ENCODE measurements around the gene CNTD1.
"Not testable (repeated sequence)": the region's sequence is repeated elsewhere in the genome, so short reads cannot be mapped to it uniquely, and the experiment has no call there.

Gene CNTD1

DNA sequence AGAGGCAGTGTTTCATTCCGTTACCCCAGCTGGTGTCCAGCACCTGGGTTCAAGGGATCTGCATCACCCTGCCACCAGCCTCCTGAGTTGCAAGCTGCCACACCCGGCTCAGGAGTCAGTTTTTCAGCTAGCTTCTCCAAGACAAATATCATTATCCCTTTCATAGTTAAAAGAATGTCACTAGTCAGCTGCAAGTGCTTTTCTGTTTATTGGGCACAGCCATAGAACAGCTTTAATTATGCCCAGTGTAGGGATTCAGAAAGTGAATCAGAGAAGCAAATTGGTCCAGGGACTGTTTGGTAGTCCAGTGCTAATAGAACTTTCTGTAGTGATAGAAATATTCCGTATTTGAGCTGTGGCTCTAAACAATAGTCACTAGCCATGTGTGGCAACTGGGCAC, 49.4 kb downstream of the CNTD1 start:
- DNase-seq: no peak

DNA sequence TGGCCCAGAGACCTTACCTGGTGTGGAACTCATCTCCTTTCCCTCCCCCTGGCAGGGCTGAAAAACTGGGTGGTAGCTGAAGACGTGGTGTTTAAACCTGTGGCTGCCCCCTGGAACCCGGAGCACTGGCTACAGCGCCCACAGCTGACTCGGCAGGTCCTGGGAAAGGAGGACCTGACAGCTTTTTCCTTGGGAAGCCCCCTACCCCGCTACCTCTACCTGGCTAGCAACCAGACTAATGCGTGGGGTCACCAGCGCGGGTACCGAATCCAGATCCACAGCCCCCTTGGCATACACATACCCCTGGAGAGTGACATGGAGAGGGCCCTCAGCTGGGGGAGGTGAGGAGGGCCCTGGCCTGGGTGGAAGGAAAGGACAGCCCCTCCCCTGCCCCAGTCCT, 50.4 kb downstream of the CNTD1 start:
- DNase-seq: no peak

DNA sequence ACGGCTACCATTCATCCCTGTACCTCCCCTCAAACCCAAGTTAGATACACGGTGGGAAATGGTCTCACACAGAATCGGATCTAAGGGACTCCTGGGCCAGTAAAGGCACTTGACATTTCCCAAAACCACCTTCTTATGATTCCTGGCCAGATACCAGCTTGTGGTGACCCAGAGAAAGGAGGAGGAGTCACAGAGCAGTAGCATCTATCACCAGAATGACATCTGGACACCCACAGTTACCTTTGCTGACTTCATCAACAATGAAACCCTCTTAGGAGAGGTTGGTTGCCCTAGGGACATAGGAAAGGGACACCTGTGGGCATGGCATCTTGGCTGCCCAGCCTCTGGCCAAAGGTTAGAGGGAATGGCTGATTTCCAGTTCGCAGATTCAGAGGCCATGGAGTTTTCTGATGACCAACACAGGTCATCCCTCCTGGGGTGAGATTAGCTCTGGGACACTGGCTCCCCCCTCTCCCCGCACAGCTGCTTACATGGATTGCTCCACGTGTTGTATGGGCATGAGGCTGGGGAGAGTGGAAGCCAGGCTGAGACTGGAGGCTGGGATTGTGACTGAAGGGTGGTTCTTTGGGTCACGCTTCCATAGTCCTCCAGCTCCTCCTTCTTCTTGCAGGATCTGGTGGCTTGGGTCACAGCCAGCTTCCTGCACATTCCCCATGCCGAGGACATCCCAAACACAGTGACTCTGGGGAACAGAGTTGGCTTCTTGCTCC, 51.0 kb downstream of the CNTD1 start:
- no peak for DNase-seq

DNA sequence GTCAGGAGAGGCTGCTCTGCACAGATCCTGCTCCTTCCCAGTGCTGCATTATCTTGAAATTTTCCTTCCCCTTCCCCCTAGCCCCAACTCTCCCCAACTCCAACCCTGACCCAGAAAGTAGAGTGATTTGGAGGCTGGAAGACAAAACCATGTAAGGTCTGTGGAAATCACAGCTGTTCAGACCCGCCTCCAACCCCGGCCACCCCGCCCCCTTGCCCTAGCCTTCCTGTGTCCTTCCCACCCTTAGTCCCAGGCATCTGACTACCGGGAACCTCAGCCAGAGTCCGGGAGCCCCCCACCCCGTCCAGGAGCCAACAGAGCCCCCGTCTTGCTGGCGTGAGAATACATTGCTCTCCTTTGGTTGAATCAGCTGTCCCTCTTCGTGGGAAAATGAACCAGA, 52.3 kb downstream of the CNTD1 start, which contains the start of gene AOC3:
Gene AOC3, plus strand, starts transcription at position 246 of the 400 bp plus-strand sequence. Its CDS starts 145 bp downstream, at position 391.
- no peak for DNase-seq

DNA sequence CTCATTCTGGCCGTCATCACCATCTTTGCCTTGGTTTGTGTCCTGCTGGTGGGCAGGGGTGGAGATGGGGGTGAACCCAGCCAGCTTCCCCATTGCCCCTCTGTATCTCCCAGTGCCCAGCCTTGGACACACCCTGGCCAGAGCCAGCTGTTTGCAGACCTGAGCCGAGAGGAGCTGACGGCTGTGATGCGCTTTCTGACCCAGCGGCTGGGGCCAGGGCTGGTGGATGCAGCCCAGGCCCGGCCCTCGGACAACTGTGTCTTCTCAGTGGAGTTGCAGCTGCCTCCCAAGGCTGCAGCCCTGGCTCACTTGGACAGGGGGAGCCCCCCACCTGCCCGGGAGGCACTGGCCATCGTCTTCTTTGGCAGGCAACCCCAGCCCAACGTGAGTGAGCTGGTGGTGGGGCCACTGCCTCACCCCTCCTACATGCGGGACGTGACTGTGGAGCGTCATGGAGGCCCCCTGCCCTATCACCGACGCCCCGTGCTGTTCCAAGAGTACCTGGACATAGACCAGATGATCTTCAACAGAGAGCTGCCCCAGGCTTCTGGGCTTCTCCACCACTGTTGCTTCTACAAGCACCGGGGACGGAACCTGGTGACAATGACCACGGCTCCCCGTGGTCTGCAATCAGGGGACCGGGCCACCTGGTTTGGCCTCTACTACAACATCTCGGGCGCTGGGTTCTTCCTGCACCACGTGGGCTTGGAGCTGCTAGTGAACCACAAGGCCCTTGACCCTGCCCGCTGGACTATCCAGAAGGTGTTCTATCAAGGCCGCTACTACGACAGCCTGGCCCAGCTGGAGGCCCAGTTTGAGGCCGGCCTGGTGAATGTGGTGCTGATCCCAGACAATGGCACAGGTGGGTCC, 52.9 kb downstream of the CNTD1 start:
- DNase-seq: not testable (repeated sequence)

DNA sequence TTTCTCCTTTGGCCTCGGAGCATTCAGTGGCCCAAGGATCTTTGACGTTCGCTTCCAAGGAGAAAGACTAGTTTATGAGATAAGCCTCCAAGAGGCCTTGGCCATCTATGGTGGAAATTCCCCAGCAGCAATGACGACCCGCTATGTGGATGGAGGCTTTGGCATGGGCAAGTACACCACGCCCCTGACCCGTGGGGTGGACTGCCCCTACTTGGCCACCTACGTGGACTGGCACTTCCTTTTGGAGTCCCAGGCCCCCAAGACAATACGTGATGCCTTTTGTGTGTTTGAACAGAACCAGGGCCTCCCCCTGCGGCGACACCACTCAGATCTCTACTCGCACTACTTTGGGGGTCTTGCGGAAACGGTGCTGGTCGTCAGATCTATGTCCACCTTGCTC, 53.7 kb downstream of the CNTD1 start:
- no peak for DNase-seq

DNA sequence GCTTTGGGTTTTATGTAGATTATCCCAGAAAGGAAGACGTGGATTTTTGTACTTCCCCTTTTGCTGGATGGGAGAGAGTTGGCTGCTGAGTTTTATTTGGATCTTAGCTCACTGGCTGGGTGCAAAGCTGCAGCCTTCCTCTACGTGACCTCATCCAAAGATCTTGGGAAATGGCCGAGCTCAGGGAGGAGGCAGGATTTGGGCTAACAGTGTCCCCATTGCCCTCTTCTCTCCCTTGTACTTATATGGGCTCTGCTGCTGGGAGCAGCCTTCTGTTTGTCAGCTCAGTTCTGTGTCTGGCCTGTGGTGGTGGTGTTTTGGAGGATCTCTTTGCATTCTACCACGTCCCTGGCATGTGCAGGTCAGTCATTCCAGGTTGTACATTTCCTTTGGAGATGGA, 54.3 kb downstream of the CNTD1 start:
- DNase-seq: no peak

DNA sequence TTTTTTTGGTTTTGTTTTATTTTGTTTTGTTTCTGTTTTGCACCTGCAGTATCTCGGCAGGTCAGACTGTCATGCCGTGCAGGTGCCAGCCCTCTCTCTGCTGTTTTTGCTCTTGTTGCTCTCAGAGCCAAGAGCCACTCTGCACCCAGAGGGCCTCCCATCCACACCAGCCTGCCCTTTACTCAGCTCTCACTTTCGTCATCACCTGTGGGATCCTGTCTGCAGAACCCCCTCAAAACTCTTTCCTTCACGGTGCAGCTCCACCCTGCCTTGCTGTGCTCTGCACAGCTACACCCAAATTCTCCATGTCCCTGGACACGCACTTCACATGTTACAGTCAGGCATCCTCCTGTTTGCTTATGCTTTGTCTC, 54.9 kb downstream of the CNTD1 start:
- no peak for DNase-seq

DNA sequence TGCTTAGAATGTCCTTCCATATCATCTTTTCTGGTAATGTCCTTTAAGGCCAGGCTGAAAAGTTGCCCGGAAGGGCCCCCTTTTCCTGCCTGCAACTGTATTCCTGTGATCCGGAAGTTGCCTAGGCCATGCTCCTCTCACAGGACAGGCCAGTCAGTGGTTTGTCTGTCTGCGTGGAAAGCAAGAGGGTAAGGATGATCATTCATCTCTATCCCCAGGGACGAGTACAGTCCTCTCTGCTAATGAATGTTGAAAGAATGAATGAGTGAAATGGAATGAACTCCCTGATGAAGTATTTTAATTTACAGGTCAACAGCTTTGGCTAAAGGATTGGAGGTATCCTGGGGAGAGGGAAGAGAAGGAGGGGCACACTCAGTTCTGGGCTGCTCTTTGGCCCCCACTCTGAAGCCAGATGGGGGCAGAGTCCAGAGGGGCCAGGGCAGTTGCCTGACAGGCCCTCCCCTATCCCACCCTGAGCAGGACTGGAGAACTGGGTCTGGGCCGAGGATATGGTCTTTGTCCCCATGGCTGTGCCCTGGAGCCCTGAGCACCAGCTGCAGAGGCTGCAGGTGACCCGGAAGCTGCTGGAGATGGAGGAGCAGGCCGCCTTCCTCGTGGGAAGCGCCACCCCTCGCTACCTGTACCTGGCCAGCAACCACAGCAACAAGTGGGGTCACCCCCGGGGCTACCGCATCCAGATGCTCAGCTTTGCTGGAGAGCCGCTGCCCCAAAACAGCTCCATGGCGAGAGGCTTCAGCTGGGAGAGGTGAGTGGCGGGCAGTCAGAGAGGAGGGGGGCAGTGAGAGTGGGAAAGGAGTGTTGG, 55.5 kb downstream of the CNTD1 start:
- DNase-seq: no peak

DNA sequence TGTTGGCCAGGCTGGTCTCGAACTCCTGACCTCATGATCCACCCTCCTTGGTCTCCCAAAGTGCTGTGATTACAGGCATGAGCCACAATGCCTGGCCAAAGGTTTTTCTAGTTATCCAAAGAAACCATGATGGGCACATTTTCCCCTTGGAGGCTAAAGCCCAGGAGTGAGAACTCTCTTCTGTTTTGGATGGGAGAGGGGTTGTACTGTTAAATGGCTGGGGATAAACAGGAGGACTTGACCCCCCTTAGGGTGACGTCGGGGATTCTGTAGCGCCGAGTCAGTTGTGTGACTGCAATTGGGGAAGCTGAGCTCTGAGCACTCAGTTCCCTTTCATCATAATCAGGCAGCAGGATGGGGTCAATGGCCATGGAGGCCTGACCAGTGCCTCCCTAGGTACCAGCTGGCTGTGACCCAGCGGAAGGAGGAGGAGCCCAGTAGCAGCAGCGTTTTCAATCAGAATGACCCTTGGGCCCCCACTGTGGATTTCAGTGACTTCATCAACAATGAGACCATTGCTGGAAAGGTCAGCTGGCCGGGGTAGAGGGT, 56.5 kb downstream of the CNTD1 start:
- no peak for DNase-seq

DNA sequence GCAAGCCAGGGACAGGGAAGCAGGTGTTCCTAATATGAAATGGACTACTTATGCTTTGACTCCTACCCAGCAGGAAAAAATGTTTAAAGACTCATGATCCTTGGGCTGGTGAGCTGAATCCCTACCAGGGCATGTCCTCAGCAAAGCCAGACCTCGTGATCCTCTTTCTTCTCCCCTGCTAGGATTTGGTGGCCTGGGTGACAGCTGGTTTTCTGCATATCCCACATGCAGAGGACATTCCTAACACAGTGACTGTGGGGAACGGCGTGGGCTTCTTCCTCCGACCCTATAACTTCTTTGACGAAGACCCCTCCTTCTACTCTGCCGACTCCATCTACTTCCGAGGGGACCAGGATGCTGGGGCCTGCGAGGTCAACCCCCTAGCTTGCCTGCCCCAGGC, 57.4 kb downstream of the CNTD1 start:
- not testable (repeated sequence) for DNase-seq

DNA sequence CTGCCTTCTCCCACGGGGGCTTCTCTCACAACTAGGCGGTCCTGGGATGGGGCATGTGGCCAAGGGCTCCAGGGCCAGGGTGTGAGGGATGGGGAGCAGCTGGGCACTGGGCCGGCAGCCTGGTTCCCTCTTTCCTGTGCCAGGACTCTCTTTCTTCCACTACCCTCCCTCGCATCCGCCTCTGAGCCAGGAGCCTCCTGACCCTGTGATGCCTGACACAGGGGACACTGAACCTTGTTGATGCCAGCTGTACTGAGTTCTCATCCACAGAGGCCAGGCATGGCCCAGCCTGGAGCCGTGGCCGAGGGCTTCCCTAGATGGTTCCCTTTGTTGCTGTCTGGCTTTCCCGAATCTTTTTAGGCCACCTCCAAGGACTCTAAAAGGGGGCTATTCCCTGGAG, 57.9 kb downstream of the CNTD1 start:
- DNase-seq: not testable (repeated sequence)

DNA sequence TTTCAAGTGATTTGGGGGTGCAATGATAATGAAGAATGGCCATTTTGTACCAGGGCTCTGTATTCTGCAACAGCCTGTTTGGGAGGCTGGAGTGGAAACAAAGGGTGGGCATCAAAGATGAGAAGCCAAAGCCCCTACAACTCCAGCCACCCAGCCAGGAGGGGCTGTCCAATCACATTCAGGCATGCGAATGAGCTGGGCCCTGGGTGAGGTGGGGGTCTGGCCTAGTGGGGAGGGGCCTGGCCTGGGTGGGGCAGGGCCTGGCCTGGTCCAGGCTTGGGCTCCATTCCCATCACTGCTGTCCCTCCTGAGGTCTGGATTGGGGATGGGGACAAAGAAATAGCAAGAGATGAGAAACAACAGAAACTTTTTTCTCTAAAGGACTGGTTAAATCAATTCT, 58.7 kb downstream of the CNTD1 start:
- no peak for DNase-seq

Data from NCI-H2029 (cell line).